Breast epithelium (tissue), 3 donors: Measurements from ENCODE around the gene COPS3.

Experiments
- POLR2A ChIP-seq: fragments of 450-650 bp; IDR thresholded peaks from one replicate; pipeline ENCODE4 v1.6.1; 2016; ENCODE audit warnings: antibody characterized with exemption, mild to moderate bottlenecking, moderate library complexity
- POLR2AphosphoS5 ChIP-seq, 3 donors: sonication (generic); formaldehyde crosslinking; IDR thresholded peaks; one replicate each; pipeline ENCODE4 v1.6.1; 2017; ENCODE audit warnings: antibody characterized with exemption in 3 of 3
- TF ChIP-seq, protein P1 (sequence below), 3 donors: fragments of 450-650 bp; IDR thresholded peaks; one replicate each; pipeline ENCODE4 v1.5.1; 2016 to 2017; ENCODE audit warnings: antibody characterized with exemption in 3 of 3, mild to moderate bottlenecking in 3 of 3, moderate library complexity in 3 of 3

GRCh38 chr17:17217995-17218394 lies 63.1 kb downstream of the COPS3 start:
- TF ChIP-seq, protein P1, sequence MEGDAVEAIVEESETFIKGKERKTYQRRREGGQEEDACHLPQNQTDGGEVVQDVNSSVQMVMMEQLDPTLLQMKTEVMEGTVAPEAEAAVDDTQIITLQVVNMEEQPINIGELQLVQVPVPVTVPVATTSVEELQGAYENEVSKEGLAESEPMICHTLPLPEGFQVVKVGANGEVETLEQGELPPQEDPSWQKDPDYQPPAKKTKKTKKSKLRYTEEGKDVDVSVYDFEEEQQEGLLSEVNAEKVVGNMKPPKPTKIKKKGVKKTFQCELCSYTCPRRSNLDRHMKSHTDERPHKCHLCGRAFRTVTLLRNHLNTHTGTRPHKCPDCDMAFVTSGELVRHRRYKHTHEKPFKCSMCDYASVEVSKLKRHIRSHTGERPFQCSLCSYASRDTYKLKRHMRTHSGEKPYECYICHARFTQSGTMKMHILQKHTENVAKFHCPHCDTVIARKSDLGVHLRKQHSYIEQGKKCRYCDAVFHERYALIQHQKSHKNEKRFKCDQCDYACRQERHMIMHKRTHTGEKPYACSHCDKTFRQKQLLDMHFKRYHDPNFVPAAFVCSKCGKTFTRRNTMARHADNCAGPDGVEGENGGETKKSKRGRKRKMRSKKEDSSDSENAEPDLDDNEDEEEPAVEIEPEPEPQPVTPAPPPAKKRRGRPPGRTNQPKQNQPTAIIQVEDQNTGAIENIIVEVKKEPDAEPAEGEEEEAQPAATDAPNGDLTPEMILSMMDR (IDR thresholded peaks at IDR 0.05): no peak
- no peak for TF ChIP-seq POLR2A
- no peak for TF ChIP-seq POLR2AphosphoS5 (IDR thresholded peaks at IDR 0.05)
